Stimulated activated CD8-positive, alpha-beta memory T cell treated with anti-CD3 and anti-CD28 coated beads, Interleukin-12 subunit alpha, Interleukin-12 subunit beta, amount 100 ng/mL, for 24 hours (primary cell): ENCODE results near the gene MUL1.

Experiments
- DNase-seq: peaks from one replicate; pipeline ENCODE4 v3.0.0-alpha.2; 2020; ENCODE audit errors: extremely low read depth

Gene MUL1

DNA sequence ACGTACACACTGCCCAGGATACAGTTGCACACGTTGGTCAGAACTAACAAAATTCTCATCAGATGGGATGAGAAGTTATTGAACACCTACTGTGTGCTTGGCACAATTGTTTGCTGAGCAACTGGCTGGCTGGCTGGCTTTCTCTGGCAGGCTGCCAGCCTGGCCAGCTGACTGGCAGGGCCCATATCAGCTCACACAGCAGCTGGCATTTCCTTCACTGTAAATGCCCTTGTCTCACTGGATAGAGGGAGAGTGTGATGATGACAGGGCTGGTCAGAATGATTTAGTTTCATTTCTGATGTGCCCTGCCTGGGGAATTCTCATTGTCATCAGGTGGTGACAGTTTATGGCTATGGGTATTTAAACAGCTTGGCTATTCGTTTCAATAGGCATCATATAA is 37.8 kb downstream of the MUL1 start:
- DNase-seq = no peak

GRCh38 chr1:20469406-20470076 is 38.4 kb downstream of the MUL1 start:
- DNase-seq = no peak

DNA sequence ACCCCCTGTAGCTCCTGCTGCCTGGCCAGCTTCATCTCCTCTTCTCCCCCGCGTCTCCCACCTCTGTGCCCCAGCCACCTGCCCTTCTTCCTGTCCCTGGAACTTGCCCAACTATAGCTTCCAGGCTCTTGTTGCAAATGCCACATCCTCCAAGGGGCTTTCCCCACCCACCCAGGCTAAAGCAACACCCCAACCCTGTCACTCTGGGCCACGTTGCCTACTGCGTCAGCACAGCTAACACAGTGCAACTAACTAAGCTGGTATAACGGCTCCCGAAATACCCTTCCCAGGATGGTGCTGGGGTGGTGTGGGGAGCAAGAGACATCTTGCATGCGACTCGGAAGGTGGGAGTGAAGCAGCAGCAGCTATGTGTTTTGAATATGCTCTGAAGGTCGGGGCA is 41.7 kb downstream of the MUL1 start:
- DNase-seq = no peak

DNA sequence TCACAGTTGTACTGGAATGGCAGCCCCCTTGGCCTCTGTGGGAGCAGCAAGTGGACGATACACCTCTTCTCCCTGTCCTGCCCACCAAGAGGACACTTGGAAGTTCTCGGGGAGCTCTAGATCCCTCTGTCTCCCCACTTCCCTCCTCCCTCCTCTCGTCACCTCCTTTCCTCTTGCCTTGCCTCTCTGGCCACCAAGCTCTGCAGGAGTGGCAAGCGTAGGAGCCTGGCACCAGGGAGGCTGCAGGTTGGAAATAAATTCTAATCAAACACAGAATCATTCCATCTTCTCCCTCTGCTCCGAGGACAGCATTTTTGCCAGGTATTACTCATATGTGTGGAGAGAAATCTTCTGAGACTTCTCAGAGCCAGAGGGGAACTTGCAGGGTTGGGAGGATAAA is 42.8 kb downstream of the MUL1 start:
- no peak for DNase-seq

GRCh38 chr1:20463502-20463901 is 44.4 kb downstream of the MUL1 start:
- no peak for DNase-seq

- no peak for DNase-seq
Measured at GRCh38 chr1:20462397-20462796, 45.6 kb downstream of the MUL1 start.

DNA sequence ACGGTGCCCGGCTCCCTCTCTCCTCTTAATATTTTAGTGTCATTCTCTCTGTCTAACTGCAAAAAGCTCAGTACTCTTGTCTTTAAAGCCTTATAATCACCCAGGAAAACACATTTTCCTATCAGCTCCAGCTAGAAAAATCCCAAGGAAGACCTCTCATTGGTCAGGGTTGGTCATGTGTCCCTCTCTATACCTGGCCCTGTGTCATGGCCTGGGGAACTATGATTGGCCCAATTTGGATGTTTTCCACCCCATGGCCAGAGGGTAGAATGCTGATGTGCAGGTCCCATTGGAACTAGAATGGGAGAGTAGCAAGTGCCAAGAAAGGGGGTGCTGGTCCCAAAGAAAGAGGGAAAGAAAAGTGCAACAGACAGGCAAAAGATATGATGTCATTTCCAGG is 49.2 kb downstream of the MUL1 start:
- no peak for DNase-seq

- DNase-seq = no peak
Measured at GRCh38 chr1:20454004-20454403, 53.9 kb downstream of the MUL1 start.

DNA sequence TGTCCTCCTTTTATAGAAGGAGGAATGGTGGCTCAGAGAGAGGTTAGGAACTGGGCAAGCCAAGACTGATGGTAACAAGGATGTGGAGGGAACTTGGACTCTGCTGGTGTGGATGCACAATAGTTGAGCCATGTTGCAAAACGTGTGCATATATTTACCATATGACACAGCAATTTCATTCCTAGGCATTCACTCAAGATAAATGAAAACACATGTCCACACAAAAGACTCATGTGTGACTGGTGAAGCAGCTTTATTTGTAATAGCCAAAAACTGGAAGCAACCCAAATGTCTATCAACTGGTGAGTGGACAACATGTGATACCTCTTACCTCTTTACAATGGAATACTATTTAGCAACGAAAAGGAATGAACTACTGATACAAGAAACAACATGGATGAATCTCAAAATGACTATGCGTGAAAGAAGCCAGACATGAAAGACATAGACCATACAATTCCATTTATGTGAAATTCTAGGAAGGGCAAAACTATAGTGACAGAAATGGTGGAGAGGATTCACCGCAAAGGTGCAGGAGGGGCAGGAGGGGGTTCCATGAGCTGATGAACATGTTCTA is 58.1 kb downstream of the MUL1 start:
- no peak for DNase-seq
